OCI-LY1 (cell line): ENCODE measurements around the gene A1BG.

Experiments
- H2AFZ ChIP-seq: fragments of 200-600 bp; sonication (generic), shearing (Covaris generic); 2 replicates; pipeline ENCODE4 v1.6.0; 2014; ENCODE audit warnings: antibody characterized with exemption, mild to moderate bottlenecking, low read length
- H3F3A ChIP-seq: fragments of 200-600 bp; sonication (generic), shearing (Covaris generic); 2 replicates; pipeline ENCODE4 v1.6.0; 2014; ENCODE audit warnings: mild to moderate bottlenecking, antibody characterized with exemption, low read length, moderate library complexity; ENCODE audit not compliant: insufficient read depth
- H3K27ac ChIP-seq: fragments of 200-600 bp; sonication (generic); 2 replicates; pipeline ENCODE4 v1.5.1; 2014; ENCODE audit warnings: low read length, mixed run types, mild to moderate bottlenecking, low read depth; ENCODE audit not compliant: poor library complexity, severe bottlenecking
- H3K27me3 ChIP-seq: fragments of 200-600 bp; sonication (generic); 2 replicates; pipeline ENCODE4 v1.6.0; 2014; ENCODE audit warnings: antibody characterized with exemption, mild to moderate bottlenecking, low read length, moderate library complexity; ENCODE audit not compliant: insufficient read depth
- H3K36me3 ChIP-seq: fragments of 200-600 bp; sonication (generic); 2 replicates; pipeline ENCODE4 v1.6.1; 2014; ENCODE audit warnings: mild to moderate bottlenecking, antibody characterized with exemption, low read length, moderate library complexity, mixed read lengths; ENCODE audit not compliant: insufficient read depth
- H3K4me1 ChIP-seq: fragments of 200-600 bp; sonication (generic); 2 replicates; pipeline ENCODE4 v1.5.1; 2014; ENCODE audit warnings: mild to moderate bottlenecking, low read length, moderate library complexity; ENCODE audit not compliant: insufficient read depth, severe bottlenecking
- H3K4me2 ChIP-seq: fragments of 200-600 bp; sonication (generic), shearing (Covaris generic); 2 replicates; pipeline ENCODE4 v1.6.1; 2014; ENCODE audit warnings: low read length
- H3K4me3 ChIP-seq: fragments of 200-600 bp; sonication (generic); 2 replicates; pipeline ENCODE4 v1.5.1; 2014; ENCODE audit warnings: low read length, low read depth, mild to moderate bottlenecking, mixed read lengths; ENCODE audit not compliant: poor library complexity, severe bottlenecking
- H3K79me2 ChIP-seq: fragments of 200-600 bp; shearing (Covaris generic); 2 replicates; pipeline ENCODE4 v1.6.1; 2016; ENCODE audit warnings: mixed run types, low read length, mixed read lengths; ENCODE audit not compliant: insufficient read depth
- H3K9ac ChIP-seq: fragments of 200-600 bp; sonication (generic), shearing (Covaris generic); 2 replicates; pipeline ENCODE4 v1.6.1; 2014; ENCODE audit warnings: mild to moderate bottlenecking, low read length, mixed read lengths
- H3K9me2 ChIP-seq: fragments of 200-600 bp; sonication (generic), shearing (Covaris generic); 2 replicates; pipeline ENCODE4 v1.6.1; 2014; ENCODE audit warnings: low read depth, mild to moderate bottlenecking, low read length, mixed read lengths
- H3K9me3 ChIP-seq: fragments of 200-600 bp; shearing (Covaris generic); 2 replicates; pipeline ENCODE4 v1.6.1; 2014; ENCODE audit warnings: low read length, mixed read lengths
- H4K20me1 ChIP-seq: fragments of 200-600 bp; sonication (generic), shearing (Covaris generic); 2 replicates; pipeline ENCODE4 v1.6.0; 2016; ENCODE audit warnings: mild to moderate bottlenecking, low read length; ENCODE audit not compliant: insufficient read depth
- CTCF ChIP-seq: fragments of 200-600 bp; sonication (generic), shearing (Covaris generic); IDR thresholded peaks from 2 replicates; pipeline ENCODE4 v1.5.1; 2017; ENCODE audit warnings: mild to moderate bottlenecking, antibody characterized with exemption, low read length, moderate library complexity, mixed read lengths
- EZH2 ChIP-seq: fragments of 200-600 bp; sonication (generic), shearing (Covaris generic); IDR thresholded peaks from 2 replicates; pipeline ENCODE4 v1.8.0; 2017; ENCODE audit warnings: borderline replicate concordance, mixed run types, mild to moderate bottlenecking, antibody characterized with exemption, low read length, moderate library complexity, mixed read lengths

The A1BG gene

GRCh38 chr19:58304255-58304654 lies 49.0 kb downstream of the A1BG start:
- Histone ChIP-seq H3K36me3 (peaks cover 70% of the 10 kb centered on the region), H2AFZ (peak overlapping the region; percentile 57; the same call in 1 of the 2 replicates), H3K9me2 (no peaks in the 10 kb centered on the region), H3K27ac (peak overlapping the region; percentile 36), H3K4me2 (peak overlapping the region; percentile 82), H3K4me3 (peak overlapping the region; percentile 78), H4K20me1 (no peaks in the 10 kb centered on the region), H3F3A (no peaks in the 10 kb centered on the region), H3K79me2 (peaks cover 10% of the 10 kb centered on the region; the same call in 1 of the 2 replicates), H3K4me1 (peaks cover 18% of the 10 kb centered on the region), H3K27me3 (no peaks in the 10 kb centered on the region), H3K9me3 (peaks cover 4% of the 10 kb centered on the region; the same call in 1 of the 2 replicates), H3K9ac (peak overlapping the region; percentile 53; the same call in 1 of the 2 replicates)
- TF ChIP-seq CTCF (no peak), EZH2 (no peak)

GRCh38 chr19:58300620-58301019 lies 52.7 kb downstream of the A1BG start:
- Histone ChIP-seq H3K4me1 (peaks cover 7% of the 10 kb centered on the region), H3K36me3 (peaks cover 73% of the 10 kb centered on the region), H3K9me2 (no peaks in the 10 kb centered on the region), H3K4me3 (no peak overlapping the region), H2AFZ (no peak overlapping the region), H3K79me2 (0 out of 2 replicates have a peak, but pooled peaks cover 2% of the 10 kb centered on the region), H3K9ac (no peak overlapping the region), H3K27me3 (no peaks in the 10 kb centered on the region), H3F3A (no peaks in the 10 kb centered on the region), H3K27ac (no peak overlapping the region), H3K9me3 (peaks cover 9% of the 10 kb centered on the region; the same call in 1 of the 2 replicates), H4K20me1 (no peaks in the 10 kb centered on the region), H3K4me2 (no peak overlapping the region)
- TF ChIP-seq CTCF, result no peak
- TF ChIP-seq EZH2, result no peak

GRCh38 chr19:58296104-58296503 lies 57.2 kb downstream of the A1BG start:
- Histone ChIP-seq H3K9ac (no peak overlapping the region), H4K20me1 (no peaks in the 10 kb centered on the region), H3K27ac (no peak overlapping the region), H3K9me3 (peaks cover 34% of the 10 kb centered on the region), H3K4me3 (no peak overlapping the region), H3K79me2 (no peaks in the 10 kb centered on the region), H3F3A (no peaks in the 10 kb centered on the region), H2AFZ (no peak overlapping the region), H3K4me2 (no peak overlapping the region), H3K4me1 (no peaks in the 10 kb centered on the region), H3K36me3 (peaks cover 98% of the 10 kb centered on the region), H3K9me2 (no peaks in the 10 kb centered on the region), H3K27me3 (no peaks in the 10 kb centered on the region)
- TF ChIP-seq EZH2 (no peak), CTCF (no peak)
